SK-N-SH treated with all-trans-retinoic acid at 6 μM for 48 hours (cell line): ENCODE results near the gene SCFD2.

Experiments
- ARNTL ChIP-seq: fragments of 450-650 bp; formaldehyde crosslinking; IDR thresholded peaks from 2 replicates; pipeline ENCODE4 v1.5.0; 2020; ENCODE audit warnings: low read depth, mild to moderate bottlenecking, moderate library complexity, borderline replicate concordance
- BACH2 ChIP-seq: fragments of 250-450 bp; sonication (Bioruptor Pico); IDR thresholded peaks from 2 replicates; pipeline ENCODE4 v1.9.0; 2021; ENCODE audit warnings: mild to moderate bottlenecking, borderline replicate concordance
- CREB5 ChIP-seq: fragments of 250-450 bp; sonication (Bioruptor Pico); IDR thresholded peaks from 2 replicates; pipeline ENCODE4 v1.5.1; 2020; ENCODE audit warnings: low read depth, mild to moderate bottlenecking, moderate library complexity
- CSDC2 ChIP-seq: fragments of 250-450 bp; sonication (Bioruptor Pico); IDR thresholded peaks from 2 replicates; pipeline ENCODE4 v1.5.0; 2020; ENCODE audit warnings: mild to moderate bottlenecking, moderate library complexity
- ESRRG ChIP-seq: fragments of 250-450 bp; sonication (Bioruptor Pico); IDR thresholded peaks from 2 replicates; pipeline ENCODE4 v1.6.1; 2021; ENCODE audit warnings: mild to moderate bottlenecking
- GLIS3 ChIP-seq: fragments of 250-450 bp; sonication (Bioruptor Pico); IDR thresholded peaks from 2 replicates; pipeline ENCODE4 v1.5.0; 2020; ENCODE audit warnings: mild to moderate bottlenecking, moderate library complexity
- TOX ChIP-seq: fragments of 250-450 bp; sonication (Bioruptor Pico); IDR thresholded peaks from 2 replicates; pipeline ENCODE4 v1.8.0; 2021; ENCODE audit warnings: mild to moderate bottlenecking, moderate library complexity, borderline replicate concordance
- ZFP3 ChIP-seq: fragments of 250-450 bp; sonication (Bioruptor Pico); IDR thresholded peaks from 2 replicates; pipeline ENCODE4 v1.5.0; 2020; ENCODE audit warnings: mild to moderate bottlenecking, moderate library complexity
- ZNF70 ChIP-seq: fragments of 450-650 bp; formaldehyde crosslinking; IDR thresholded peaks from 2 replicates; pipeline ENCODE4 v1.5.0; 2020; ENCODE audit warnings: mild to moderate bottlenecking, moderate library complexity
- ZNF8 ChIP-seq: fragments of 450-650 bp; formaldehyde crosslinking; IDR thresholded peaks from 2 replicates; pipeline ENCODE4 v1.5.0; 2020; ENCODE audit warnings: mild to moderate bottlenecking, moderate library complexity
- TF ChIP-seq, protein P1 (sequence below): fragments of 250-450 bp; sonication (Bioruptor Pico); IDR thresholded peaks from 2 replicates; pipeline ENCODE4 v1.8.0; 2020; ENCODE audit warnings: mild to moderate bottlenecking, moderate library complexity, borderline replicate concordance
- TF ChIP-seq, protein P2 (sequence below): fragments of 250-450 bp; sonication (Bioruptor Pico); IDR thresholded peaks from 2 replicates; pipeline ENCODE4 v1.8.0; 2021; ENCODE audit warnings: low read depth, mild to moderate bottlenecking, moderate library complexity, borderline replicate concordance

- no peak for TF ChIP-seq ESRRG (CRISPR knock-in tag)
- TF ChIP-seq CREB5 (CRISPR knock-in tag) = no peak
- TF ChIP-seq, protein P1, sequence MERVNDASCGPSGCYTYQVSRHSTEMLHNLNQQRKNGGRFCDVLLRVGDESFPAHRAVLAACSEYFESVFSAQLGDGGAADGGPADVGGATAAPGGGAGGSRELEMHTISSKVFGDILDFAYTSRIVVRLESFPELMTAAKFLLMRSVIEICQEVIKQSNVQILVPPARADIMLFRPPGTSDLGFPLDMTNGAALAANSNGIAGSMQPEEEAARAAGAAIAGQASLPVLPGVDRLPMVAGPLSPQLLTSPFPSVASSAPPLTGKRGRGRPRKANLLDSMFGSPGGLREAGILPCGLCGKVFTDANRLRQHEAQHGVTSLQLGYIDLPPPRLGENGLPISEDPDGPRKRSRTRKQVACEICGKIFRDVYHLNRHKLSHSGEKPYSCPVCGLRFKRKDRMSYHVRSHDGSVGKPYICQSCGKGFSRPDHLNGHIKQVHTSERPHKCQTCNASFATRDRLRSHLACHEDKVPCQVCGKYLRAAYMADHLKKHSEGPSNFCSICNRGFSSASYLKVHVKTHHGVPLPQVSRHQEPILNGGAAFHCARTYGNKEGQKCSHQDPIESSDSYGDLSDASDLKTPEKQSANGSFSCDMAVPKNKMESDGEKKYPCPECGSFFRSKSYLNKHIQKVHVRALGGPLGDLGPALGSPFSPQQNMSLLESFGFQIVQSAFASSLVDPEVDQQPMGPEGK (CRISPR knock-in tag) = no peak
- TF ChIP-seq ARNTL = no peak
- TF ChIP-seq GLIS3 (CRISPR knock-in tag) = no peak
- TF ChIP-seq TOX (CRISPR knock-in tag) = no peak
- no peak for TF ChIP-seq ZNF8 (CRISPR knock-in tag)
- no peak for TF ChIP-seq ZFP3 (CRISPR knock-in tag)
- TF ChIP-seq BACH2 (CRISPR knock-in tag) = no peak
- TF ChIP-seq ZNF70 (CRISPR knock-in tag) = no peak
- no peak for TF ChIP-seq CSDC2 (CRISPR knock-in tag)
- TF ChIP-seq, protein P2, sequence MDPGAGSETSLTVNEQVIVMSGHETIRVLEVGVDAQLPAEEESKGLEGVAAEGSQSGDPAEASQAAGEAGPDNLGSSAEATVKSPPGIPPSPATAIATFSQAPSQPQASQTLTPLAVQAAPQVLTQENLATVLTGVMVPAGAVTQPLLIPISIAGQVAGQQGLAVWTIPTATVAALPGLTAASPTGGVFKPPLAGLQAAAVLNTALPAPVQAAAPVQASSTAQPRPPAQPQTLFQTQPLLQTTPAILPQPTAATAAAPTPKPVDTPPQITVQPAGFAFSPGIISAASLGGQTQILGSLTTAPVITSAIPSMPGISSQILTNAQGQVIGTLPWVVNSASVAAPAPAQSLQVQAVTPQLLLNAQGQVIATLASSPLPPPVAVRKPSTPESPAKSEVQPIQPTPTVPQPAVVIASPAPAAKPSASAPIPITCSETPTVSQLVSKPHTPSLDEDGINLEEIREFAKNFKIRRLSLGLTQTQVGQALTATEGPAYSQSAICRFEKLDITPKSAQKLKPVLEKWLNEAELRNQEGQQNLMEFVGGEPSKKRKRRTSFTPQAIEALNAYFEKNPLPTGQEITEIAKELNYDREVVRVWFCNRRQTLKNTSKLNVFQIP (CRISPR knock-in tag) = no peak
These were observed 316.3 kb downstream of the SCFD2 start for GRCh38 chr4:53049528-53049927.
